ENCODE results near the gene PSMD5.

Gene PSMD5

DNA sequence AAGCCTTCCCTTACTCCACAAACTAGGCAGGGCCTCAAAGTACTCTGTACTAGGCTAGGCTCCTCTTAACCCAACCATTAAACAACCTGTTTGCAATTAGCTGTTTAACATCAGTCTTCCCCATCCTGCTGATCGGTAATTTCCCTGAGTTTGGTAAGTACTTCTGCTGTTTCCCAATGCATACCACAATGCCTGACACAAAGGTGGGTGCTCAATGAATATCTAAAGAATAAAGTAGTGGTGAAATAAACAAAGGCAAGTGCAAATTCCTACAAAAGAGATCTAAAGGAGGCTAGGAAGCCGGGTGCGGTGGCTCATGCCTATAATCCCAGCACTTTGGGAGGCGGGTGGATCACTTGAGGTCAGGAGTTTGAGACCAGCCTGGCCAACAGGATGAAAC, 74.5 kb downstream of the PSMD5 start:
- H3K27me3 ChIP-seq (ENCODE audit: control insufficient read depth, insufficient read depth, low read length) = no peaks in the 10 kb centered on the region
- H3K9ac ChIP-seq (ENCODE audit: low read length) = no peak overlapping the region
- H3K36me3 ChIP-seq (ENCODE audit: control insufficient read depth, low read depth, low read length) = peaks cover 55% of the 10 kb centered on the region
- H3K27ac ChIP-seq (ENCODE audit: low read length) = no peak overlapping the region
- H3K4me1 ChIP-seq (ENCODE audit: control insufficient read depth, low read depth, low read length) = no peaks in the 10 kb centered on the region
- no peak overlapping the region for H3K4me3 ChIP-seq (ENCODE audit: low read length)
- H3K9me3 ChIP-seq (ENCODE audit: control insufficient read depth, low read depth, low read length) = no peaks in the 10 kb centered on the region

DNA sequence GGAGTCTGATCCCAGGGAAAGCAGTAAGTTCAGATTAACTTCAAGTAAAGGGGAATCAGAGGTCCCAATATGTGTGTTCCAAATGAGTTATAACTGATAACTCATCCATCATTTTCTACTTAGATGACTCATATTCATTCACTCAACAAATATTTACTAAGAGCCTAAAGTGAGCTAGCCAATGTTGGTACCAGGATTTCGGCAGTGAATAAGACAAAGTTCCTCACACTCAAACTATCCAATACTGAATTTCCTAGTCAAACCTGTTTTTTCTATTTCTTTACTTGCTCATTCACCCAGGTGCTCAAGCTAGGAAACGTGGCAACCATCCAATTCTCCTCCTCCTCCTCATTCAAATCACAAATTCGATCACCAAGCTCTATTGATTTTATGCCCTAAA, 75.3 kb downstream of the PSMD5 start:
- H3K9me3 ChIP-seq (ENCODE audit: control insufficient read depth, low read depth, low read length) = no peaks in the 10 kb centered on the region
- H3K27me3 ChIP-seq (ENCODE audit: control insufficient read depth, insufficient read depth, low read length) = no peaks in the 10 kb centered on the region
- H3K27ac ChIP-seq (ENCODE audit: low read length) = no peak overlapping the region
- no peak overlapping the region for H3K9ac ChIP-seq (ENCODE audit: low read length)
- no peaks in the 10 kb centered on the region for H3K4me1 ChIP-seq (ENCODE audit: control insufficient read depth, low read depth, low read length)
- no peak overlapping the region for H3K4me3 ChIP-seq (ENCODE audit: low read length)
- H3K36me3 ChIP-seq (ENCODE audit: control insufficient read depth, low read depth, low read length) = peaks cover 61% of the 10 kb centered on the region

Measured in iPS-18a (cell line).